LoVo (cell line): ENCODE measurements around the gene CIC.

Experiments used
- DNase-seq: peaks from one replicate; pipeline ENCODE4 v3.0.0-alpha.2; 2016; ENCODE audit warnings: low spot score

CIC gene

GRCh38 chr19:42268704-42269477 is at the start of gene CIC:
Gene CIC, plus strand, starts transcription at chr19:42269252. Its CDS starts 2,532 bp downstream, at chr19:42271784.
- DNase-seq = peak; percentile 100

DNA sequence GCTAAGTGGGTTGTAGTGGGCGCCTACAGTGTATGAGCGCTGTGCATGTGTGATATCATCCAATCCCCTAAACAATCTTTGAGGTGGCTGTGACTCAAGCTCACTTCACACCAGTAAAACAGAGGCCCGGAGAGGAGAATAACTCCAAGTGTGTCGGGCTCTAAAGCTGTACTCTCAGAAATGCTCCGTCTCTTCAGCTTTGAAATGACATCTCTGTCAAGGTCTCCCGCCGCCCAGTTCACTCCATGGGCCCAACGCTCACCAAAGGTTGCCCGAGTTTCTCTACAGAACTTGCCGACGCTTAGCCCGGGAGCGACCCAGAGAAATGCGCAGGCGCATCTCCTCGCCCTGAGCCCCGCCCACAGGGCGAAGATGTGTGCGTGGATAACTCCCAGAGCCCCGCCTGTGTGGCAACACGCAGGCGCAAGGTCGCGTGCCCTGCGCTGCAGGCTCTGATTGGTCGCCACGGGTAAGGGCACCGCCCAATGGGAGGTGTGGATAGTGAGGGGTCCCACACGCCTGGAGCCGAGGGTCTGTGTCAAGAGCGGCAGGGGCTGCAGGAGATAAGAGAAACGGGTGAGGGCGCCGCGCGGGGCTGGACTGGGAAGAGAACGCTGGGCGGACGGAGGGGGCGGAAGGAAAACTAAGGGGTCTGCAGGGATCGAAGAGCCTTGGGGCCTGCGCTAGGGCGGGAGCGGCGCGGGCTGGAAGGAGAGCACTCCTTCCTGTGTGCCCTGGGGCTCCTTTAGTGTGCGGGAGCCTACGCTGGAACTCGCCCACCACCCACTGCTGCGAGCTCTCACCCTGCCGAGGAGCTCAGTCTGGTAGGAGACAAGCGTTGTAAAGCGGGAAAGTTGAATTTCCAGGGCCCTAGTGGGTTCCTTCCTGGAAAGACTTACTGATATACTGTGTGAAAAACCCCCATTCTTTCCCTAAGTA is 49.0 kb upstream of the CIC start, which contains the start of gene ZNF526:
TSS of gene ZNF526 (plus strand) at position 501 of the 939 bp plus-strand sequence. CDS start 4,092 bp downstream, outside the sequence.
- DNase-seq = peak; percentile 98

GRCh38 chr19:42220751-42221097 is 48.3 kb upstream of the CIC start:
- DNase-seq = no peak

DNA sequence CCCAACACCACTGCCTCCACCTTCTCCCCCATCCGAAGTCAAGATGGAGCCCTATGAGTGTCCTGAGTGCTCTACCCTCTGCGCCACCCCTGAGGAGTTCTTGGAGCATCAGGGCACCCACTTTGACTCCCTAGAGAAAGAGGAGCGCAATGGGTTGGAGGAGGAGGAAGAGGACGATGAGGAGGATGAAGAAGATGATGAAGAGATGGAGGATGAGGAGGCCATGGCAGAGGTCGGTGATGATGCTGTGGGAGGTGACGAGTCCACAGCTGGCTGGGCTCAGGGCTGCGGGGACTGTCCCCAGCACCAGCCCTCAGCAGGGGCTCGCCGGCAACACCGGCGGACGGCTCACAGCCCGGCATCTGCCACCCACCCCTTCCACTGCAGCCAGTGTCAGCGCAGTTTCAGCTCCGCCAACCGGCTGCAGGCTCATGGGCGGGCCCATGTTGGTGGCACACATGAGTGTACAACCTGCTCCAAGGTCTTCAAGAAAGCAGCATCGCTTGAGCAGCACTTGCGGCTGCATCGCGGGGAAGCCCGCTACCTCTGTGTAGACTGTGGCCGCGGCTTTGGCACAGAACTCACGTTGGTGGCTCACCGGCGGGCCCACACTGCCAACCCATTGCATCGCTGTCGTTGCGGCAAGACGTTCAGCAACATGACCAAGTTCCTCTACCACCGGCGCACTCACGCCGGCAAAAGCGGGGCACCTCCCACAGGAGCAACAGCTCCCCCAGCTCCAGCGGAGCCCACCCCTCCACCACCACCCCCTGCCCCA is 43.9 kb upstream of the CIC start:
- no peak for DNase-seq

- no peak for DNase-seq
Measured at GRCh38 chr19:42225718-42226292, 43.2 kb upstream of the CIC start.

DNA sequence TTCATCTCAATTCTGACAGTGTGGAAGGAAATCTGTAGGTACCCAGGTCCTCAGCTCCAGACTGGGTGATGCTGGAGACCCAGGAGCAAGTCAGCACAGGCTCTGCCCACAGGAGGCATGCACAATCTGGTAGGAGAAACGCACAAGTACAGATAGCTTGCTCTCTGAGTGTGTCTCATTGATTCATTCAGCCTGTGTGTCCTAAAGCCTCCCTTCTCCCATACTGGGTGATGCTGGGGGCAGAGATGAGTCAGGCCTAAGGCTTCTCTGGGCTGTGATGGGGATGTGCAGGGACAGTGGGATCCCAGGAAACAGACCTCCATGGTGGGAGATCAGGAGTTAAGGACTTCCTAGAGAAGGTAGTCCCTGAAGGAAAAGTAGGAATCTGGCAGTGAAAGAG is 42.2 kb upstream of the CIC start:
- DNase-seq = no peak

GRCh38 chr19:42228641-42229040 is 40.4 kb upstream of the CIC start:
- no peak for DNase-seq

DNA sequence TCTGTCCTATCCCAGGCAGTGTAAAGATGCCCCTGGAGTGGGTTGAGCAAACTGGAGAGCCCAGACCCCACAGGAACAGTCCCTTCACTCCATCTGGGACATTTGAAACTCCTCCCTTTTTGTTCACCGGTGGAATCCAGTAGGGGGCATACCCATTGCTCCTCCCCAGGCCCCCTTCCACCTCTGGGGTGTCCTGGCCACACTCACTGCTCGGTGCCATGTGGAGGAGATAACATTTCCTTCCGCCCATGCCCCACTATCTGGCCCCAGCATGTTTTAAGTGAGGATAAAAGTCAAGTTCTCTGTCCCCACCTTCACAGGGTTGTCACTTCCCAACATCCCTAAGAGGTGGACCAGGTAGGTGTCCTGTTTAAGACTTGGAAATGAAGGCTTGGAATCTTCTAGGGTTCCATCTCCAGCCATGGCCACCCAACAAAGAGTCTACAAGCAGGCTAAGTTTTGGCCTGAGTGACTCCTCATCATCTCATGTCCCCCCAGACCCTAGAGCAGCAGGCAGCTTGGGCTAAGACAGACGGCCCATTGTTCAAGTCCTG is 39.7 kb upstream of the CIC start:
- no peak for DNase-seq

GRCh38 chr19:42229855-42230351 is 39.1 kb upstream of the CIC start:
- no peak for DNase-seq

GRCh38 chr19:42230571-42230970 is 38.5 kb upstream of the CIC start:
- DNase-seq = no peak

GRCh38 chr19:42232435-42232834 is 36.6 kb upstream of the CIC start:
- no peak for DNase-seq

DNA sequence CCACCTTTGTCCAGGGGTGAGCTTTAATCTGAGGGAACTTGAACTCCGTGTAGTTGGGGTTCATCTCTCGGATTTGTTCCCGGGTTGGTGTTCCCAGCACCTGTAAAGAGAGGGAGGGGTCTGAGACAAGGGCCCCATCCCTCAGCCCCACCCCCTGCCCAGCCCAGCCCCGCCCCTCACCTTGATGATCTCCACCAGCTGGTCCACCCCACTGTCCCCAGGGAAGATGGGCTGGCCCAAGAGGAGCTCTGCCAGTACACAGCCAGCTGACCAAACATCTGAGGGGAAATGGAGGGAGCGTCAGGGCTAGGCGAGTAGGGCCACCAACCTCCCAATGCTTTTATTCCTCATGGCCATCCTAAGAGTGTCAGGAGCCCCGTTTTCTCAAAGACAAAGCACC is 35.9 kb upstream of the CIC start:
- DNase-seq = no peak

DNA sequence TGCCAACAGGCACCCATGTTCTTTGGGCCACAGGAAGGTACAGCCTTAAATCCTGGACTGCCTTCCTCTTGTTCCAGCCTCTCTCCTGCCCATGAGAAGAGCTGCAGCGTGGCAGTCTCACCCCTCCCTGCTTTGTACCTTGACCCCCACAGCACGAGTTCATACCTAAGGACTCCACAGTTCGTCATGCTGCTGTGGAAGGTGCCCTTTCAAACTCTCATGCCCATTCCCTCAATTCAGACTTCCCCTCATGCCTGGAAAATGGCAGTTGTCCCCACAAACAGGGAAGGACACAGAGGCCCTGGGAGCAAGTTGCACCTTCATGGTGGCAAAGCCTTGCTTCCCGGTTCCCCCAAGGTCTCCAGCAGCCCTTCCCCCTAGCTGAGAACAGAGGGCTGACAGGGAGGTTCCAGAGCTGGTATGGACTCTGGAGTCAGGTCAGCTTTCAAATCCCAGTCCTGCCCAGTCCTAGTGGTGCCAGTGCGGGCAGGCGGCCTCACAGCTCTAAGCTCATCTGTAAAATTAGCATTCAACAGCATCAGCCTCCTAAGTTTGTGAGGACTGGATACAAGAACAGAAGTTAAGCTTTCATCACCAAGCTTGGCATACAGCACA is 35.3 kb upstream of the CIC start:
- DNase-seq = no peak

- no peak for DNase-seq
Measured at GRCh38 chr19:42234364-42234763, 34.7 kb upstream of the CIC start.

DNA sequence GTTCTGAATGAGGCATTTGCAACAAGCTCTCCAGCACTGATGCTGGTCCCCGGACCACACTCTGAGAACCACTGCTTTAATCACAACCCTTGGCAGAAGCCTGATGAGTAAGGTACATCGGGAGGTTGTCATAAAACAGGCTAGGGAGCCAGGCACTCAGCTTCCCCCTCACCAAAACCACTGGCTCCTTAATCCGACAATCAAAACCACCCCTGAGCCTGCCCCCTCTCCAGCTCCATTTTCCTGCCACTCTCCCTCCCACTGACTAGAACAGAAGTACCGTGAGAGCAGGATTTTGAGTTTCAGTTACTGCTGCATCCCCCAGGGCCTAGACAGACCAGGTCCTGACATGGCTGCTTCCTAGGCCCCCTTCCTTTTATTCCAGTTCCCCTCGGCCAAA is 33.9 kb upstream of the CIC start:
- DNase-seq = no peak

DNA sequence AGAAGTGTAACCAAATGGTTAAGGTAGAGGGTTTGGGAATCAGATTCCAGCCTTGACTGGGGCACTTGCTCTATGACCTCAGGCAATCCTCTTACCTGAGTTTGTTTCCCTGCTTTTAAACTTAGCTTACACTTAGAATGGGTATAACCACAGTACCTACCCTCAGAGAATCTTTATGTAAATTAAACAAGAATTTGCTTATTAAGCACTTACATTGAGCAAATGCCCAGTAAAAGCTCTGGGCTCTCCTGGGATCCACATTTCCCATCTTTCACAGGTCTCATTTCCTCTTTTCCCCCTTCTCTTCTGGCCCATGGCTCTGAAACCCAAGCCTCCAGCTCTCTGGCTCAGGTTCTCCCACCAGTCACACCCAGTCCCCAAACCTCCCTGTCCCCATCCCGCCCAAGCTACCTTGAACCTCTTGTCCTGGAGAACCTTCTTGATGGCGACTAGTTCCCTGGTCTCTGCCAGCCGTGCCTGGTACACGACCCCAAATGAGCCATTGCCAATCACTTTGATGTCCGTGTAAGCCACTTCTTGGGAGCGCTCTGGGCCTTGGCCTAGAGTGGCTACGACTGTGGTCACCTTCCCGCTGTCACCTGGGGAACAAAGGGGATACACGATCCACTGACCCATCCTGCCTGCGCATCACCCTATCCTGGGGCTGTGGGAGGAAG is 29.4 kb upstream of the CIC start:
- no peak for DNase-seq

DNA sequence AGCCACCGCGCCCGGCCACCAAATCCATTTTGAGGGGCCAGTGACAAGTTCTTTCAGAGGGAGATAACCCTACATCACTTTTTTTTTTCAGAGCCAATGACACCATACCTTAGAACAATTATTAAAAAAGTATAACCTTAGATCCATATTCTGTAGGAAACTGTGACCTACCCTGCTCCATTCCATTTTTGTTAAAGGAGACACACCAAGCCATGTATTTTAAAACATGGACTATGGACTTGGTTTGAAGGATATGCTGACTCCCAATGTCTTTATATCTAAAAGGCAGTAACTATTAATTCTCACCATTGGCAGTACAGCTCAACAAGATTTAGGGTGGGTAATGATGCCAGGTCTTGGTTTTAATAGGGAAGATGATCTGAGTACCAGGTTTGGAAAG is 27.8 kb upstream of the CIC start:
- no peak for DNase-seq

DNA sequence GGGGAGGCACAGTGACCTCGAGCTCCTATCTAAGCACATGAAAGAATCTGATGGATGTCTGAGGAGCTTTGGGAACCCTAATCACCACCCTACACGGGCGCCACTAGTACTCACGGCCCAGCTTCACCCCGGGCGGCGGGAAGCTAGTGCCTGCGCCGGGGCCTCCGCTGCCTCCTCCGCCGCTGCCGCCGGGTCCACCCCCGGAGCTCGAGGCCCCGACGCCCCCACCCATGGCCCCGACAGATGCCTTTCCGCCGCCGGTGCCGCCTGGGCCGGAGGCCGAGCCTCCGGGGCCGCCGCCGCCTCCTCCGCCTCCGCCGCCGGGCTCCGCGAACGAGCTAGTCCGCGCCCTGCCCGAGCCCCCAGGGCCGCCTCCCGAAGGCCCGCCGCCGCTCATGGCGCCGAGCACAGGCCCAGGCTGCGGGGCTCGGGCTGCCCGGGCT is 27.0 kb upstream of the CIC start:
- no peak for DNase-seq

DNA sequence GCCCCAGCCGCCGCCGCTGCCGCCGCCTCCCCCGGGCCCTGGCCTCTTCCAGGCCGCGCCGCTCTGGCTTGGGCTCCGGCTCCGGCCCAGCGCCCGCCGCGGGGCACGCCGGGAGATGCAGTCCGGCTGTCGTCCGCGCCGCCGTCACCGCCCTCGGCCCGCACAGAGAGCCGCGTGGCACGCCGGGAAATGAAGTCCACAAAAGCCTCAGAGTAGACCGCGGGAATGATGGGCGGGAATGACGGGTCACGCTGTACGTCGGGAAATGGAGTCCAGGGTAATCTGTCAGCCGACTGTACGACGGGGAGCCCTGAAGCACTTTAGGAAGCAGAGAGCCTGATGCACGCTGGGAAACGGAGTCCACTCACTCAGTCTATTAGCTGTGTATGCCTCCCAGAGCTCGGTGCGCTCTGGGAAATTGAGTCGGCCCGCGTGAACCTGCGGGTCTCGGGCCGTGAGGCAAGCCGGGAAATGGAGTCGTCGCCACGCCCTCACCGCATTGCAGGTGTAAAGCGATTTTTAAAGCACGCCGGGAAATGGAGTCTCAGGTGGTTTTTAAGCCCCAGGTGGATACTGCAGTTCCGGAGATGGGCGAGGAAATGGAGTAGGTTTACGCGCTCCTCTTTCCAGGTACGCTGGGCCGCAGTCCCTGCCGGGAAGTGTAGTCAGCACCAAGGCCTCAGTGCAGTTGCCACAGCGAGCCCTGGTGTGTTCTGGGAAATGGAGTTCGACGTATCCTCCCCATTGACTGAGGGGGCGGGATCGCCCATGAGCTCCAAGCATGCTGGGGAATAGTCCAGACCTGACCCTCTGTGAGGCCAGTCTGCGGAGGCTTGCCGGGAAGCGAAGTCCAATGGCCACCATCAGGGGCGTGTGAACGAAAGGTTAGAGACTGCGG is 26.3 kb upstream of the CIC start, which contains the start of gene GSK3A:
TSS of gene GSK3A (minus strand) at position 91 of the 898 bp plus-strand sequence. CDS start 137 bp downstream, outside the sequence.
- peak; percentile 98 for DNase-seq
